ENCODE measurements around the gene LIG1.

LIG1 gene

GRCh38 chr19:48069435-48069834, 100.7 kb downstream of the LIG1 start:
- DNase-seq: no peak

Data from fibroblast of skin of scalp (primary cell).